Panc1 (cell line): ENCODE measurements around the gene PLCG2. TPM values are rescaled to one million over a fixed set of nuclear protein-coding genes. Genes with fewer than 3 reads are reported as not detected.

Experiments used
- ATAC-seq: fragments of 200-7000 bp; cut with Tn5 transposase; 2 replicates; pipeline ENCODE4 v1.9.1; 2020; ENCODE audit warnings: mild to moderate bottlenecking, moderate library complexity
- BruUV-seq: library from RNA; stranded (reverse); fragments of 400-500 nt; replicated peaks from 2 replicates; lab custom pipeline; 2021; lab: Mats Ljungman, UMichigan
- CTCF ChIA-PET: fragments of 300-600 bp; sonication (Branson Sonifier 250); formaldehyde crosslinking; loops from one replicate; lab custom pipeline; 2022; ENCODE audit warnings: antibody characterized with exemption; lab: Charles Lee
- POLR2A ChIA-PET: fragments of 300-600 bp; sonication (Branson Sonifier 250); formaldehyde crosslinking; loops from one replicate; lab custom pipeline; 2022; ENCODE audit warnings: antibody characterized with exemption; lab: Charles Lee
- DNase-seq: peaks from one replicate; pipeline ENCODE4 v3.0.0-alpha.2; 2010; ENCODE audit warnings: low read depth, low spot score
- H3K27ac ChIP-seq: 2 replicates; pipeline ENCODE4 v1.5.1; 2011; ENCODE audit warnings: mild to moderate bottlenecking, low read length, inconsistent platforms
- H3K27me3 ChIP-seq: fragments of 200-500 bp; sonication (Bioruptor generic); 2 replicates; pipeline ENCODE4 v1.6.0; 2014; ENCODE audit warnings: low read length, inconsistent platforms; ENCODE audit not compliant: control insufficient read depth, insufficient read depth
- H3K36me3 ChIP-seq: fragments of 200-500 bp; sonication (Bioruptor generic); 2 replicates; pipeline ENCODE4 v1.5.1; 2014; ENCODE audit warnings: inconsistent platforms, mild to moderate bottlenecking, low read length, moderate library complexity; ENCODE audit not compliant: control insufficient read depth, insufficient read depth
- H3K4me1 ChIP-seq: 2 replicates; pipeline ENCODE4 v1.5.1; 2011; ENCODE audit warnings: inconsistent platforms, mild to moderate bottlenecking, low read length, moderate library complexity; ENCODE audit not compliant: control insufficient read depth, insufficient read depth
- H3K4me3 ChIP-seq, 2 experiments: 2 replicates each; pipeline ENCODE4 v1.5.1; 2011 to 2012; ENCODE audit warnings: low read depth in 2 of 2, low read length in 2 of 2, mild to moderate bottlenecking in 2 of 2, inconsistent platforms in 1 of 2, moderate library complexity in 1 of 2
- H3K9me3 ChIP-seq: fragments of 200-500 bp; sonication (Bioruptor generic); 2 replicates; pipeline ENCODE4 v1.5.1; 2014; ENCODE audit warnings: low read depth, mild to moderate bottlenecking, inconsistent platforms, low read length, moderate library complexity; ENCODE audit not compliant: control insufficient read depth, insufficient read depth
- POLR2AphosphoS5 ChIP-seq: IDR thresholded peaks from 2 replicates; pipeline ENCODE4 v1.6.1; 2012; ENCODE audit warnings: mild to moderate bottlenecking, low read depth, low read length, moderate library complexity
- SIN3A ChIP-seq: IDR thresholded peaks from 2 replicates; pipeline ENCODE4 v1.6.1; 2012; ENCODE audit warnings: low read depth, mild to moderate bottlenecking, low read length, moderate library complexity, borderline replicate concordance; ENCODE audit not compliant: insufficient read depth
- TCF7L2 ChIP-seq: IDR thresholded peaks from 2 replicates; pipeline ENCODE4 v1.6.1; 2011; ENCODE audit warnings: mild to moderate bottlenecking, low read depth, low read length, inconsistent platforms
- in situ Hi-C: cut with HindIII; loops from 2 replicates; pipeline ENCODE4 v1.10.0; 2016; ENCODE audit warnings: low sequenced_read_pairs, low pct_unique_long_range_greater_than_20kb
- intact Hi-C: fragments of 100-400 bp; cut with micrococcal nuclease; formaldehyde crosslinking; loops from one replicate; pipeline ENCODE4 v1.10.0; 2022; ENCODE audit not compliant: unreplicated experiment
- total RNA-seq: library from RNA; stranded (reverse); gene quantifications from one replicate; pipeline ENCODE4 v1.2.1, GENCODE V29; 2021; ENCODE audit not compliant: unreplicated experiment
- TF ChIP-seq, protein P1 (sequence below): fragments of 450-650 bp; IDR thresholded peaks from 2 replicates; pipeline ENCODE4 v1.5.1; 2017; ENCODE audit warnings: mild to moderate bottlenecking
- TF ChIP-seq, protein P2 (sequence below), 2 experiments: IDR thresholded peaks; 2 replicates each; pipeline ENCODE4 v1.6.1; 2011 to 2012; ENCODE audit warnings: low read depth in 2 of 2, control low read depth in 1 of 2, low read length in 1 of 2, mild to moderate bottlenecking in 1 of 2, moderate library complexity in 1 of 2; ENCODE audit not compliant: insufficient read depth in 1 of 2

Gene PLCG2
- total RNA-seq, 1 experiment from 2014 or later, result 10.8 TPM

- in situ Hi-C loops, result no loop called here
- Histone ChIP-seq H3K27ac (no peak overlapping the region), H3K9me3 (no peaks in the 10 kb centered on the region), H3K4me1 (no peaks in the 10 kb centered on the region), H3K27me3 (no peaks in the 10 kb centered on the region; the same call in 1 of the 2 replicates), H3K36me3 (peaks cover 4% of the 10 kb centered on the region; the same call in 1 of the 2 replicates), H3K4me3 (no peak overlapping the region)
- ChIA-PET CTCF (no interaction called here), POLR2A (no interaction called here)
- no peak for DNase-seq
- ATAC-seq, result no peak
- BruUV-seq, result no TSS peak
- TF ChIP-seq TCF7L2, result no peak
- TF ChIP-seq, protein P1, sequence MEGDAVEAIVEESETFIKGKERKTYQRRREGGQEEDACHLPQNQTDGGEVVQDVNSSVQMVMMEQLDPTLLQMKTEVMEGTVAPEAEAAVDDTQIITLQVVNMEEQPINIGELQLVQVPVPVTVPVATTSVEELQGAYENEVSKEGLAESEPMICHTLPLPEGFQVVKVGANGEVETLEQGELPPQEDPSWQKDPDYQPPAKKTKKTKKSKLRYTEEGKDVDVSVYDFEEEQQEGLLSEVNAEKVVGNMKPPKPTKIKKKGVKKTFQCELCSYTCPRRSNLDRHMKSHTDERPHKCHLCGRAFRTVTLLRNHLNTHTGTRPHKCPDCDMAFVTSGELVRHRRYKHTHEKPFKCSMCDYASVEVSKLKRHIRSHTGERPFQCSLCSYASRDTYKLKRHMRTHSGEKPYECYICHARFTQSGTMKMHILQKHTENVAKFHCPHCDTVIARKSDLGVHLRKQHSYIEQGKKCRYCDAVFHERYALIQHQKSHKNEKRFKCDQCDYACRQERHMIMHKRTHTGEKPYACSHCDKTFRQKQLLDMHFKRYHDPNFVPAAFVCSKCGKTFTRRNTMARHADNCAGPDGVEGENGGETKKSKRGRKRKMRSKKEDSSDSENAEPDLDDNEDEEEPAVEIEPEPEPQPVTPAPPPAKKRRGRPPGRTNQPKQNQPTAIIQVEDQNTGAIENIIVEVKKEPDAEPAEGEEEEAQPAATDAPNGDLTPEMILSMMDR, result no peak
- intact Hi-C loops, result no loop called here
These were observed 226.9 kb downstream of the PLCG2 start for GRCh38 chr16:82006036-82006435.

GRCh38 chr16:82007189-82007588 is 228.1 kb downstream of the PLCG2 start:
- H3K4me1 ChIP-seq, result no peaks in the 10 kb centered on the region
- H3K9me3 ChIP-seq, result no peaks in the 10 kb centered on the region
- no peak for DNase-seq
- H3K27me3 ChIP-seq, result no peaks in the 10 kb centered on the region; the same call in 1 of the 2 replicates
- in situ Hi-C loops (no loop called here), intact Hi-C loops (no loop called here)
- no TSS peak for BruUV-seq
- H3K27ac ChIP-seq, result no peak overlapping the region
- POLR2A ChIA-PET, result no interaction called here
- no peak overlapping the region for H3K4me3 ChIP-seq
- TF ChIP-seq POLR2AphosphoS5, result no peak
- TF ChIP-seq, protein P1, result no peak
- TF ChIP-seq, protein P2, sequence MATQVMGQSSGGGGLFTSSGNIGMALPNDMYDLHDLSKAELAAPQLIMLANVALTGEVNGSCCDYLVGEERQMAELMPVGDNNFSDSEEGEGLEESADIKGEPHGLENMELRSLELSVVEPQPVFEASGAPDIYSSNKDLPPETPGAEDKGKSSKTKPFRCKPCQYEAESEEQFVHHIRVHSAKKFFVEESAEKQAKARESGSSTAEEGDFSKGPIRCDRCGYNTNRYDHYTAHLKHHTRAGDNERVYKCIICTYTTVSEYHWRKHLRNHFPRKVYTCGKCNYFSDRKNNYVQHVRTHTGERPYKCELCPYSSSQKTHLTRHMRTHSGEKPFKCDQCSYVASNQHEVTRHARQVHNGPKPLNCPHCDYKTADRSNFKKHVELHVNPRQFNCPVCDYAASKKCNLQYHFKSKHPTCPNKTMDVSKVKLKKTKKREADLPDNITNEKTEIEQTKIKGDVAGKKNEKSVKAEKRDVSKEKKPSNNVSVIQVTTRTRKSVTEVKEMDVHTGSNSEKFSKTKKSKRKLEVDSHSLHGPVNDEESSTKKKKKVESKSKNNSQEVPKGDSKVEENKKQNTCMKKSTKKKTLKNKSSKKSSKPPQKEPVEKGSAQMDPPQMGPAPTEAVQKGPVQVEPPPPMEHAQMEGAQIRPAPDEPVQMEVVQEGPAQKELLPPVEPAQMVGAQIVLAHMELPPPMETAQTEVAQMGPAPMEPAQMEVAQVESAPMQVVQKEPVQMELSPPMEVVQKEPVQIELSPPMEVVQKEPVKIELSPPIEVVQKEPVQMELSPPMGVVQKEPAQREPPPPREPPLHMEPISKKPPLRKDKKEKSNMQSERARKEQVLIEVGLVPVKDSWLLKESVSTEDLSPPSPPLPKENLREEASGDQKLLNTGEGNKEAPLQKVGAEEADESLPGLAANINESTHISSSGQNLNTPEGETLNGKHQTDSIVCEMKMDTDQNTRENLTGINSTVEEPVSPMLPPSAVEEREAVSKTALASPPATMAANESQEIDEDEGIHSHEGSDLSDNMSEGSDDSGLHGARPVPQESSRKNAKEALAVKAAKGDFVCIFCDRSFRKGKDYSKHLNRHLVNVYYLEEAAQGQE (IDR thresholded peaks at IDR 0.05; ENCODE audit: insufficient read depth in 1 of 2, low read depth in 2 of 2, low read length in 1 of 2), result no peak
- TF ChIP-seq SIN3A, result no peak
- TF ChIP-seq TCF7L2, result no peak
- CTCF ChIA-PET, result no interaction called here
- peaks cover 4% of the 10 kb centered on the region; the same call in 1 of the 2 replicates for H3K36me3 ChIP-seq
- no peak for ATAC-seq
